HEK293T (cell line): ENCODE results near the gene GRIFIN.

Experiments
- BHLHE40 ChIP-seq: fragments of 450-650 bp; IDR thresholded peaks from 2 replicates; pipeline ENCODE4 v1.6.1; 2016; ENCODE audit warnings: mild to moderate bottlenecking, moderate library complexity, borderline replicate concordance
- ELF4 ChIP-seq: fragments of 450-650 bp; IDR thresholded peaks from 2 replicates; pipeline ENCODE4 v1.6.1; 2017; ENCODE audit warnings: antibody characterized with exemption
- FOXK2 ChIP-seq: fragments of 450-650 bp; IDR thresholded peaks from 2 replicates; pipeline ENCODE4 v1.6.1; 2016; ENCODE audit warnings: mild to moderate bottlenecking
- FOXM1 ChIP-seq: fragments of 450-650 bp; IDR thresholded peaks from 2 replicates; pipeline ENCODE4 v1.6.1; 2017; ENCODE audit warnings: mild to moderate bottlenecking, borderline replicate concordance
- HDGF ChIP-seq: fragments of 450-650 bp; IDR thresholded peaks from 2 replicates; pipeline ENCODE4 v1.6.1; 2017; ENCODE audit warnings: antibody characterized with exemption, borderline replicate concordance
- L3MBTL2 ChIP-seq: fragments of 450-650 bp; conservative IDR thresholded peaks from 2 replicates; pipeline ENCODE4 v1.6.1; 2016; ENCODE audit warnings: mild to moderate bottlenecking
- LEF1 ChIP-seq: fragments of 450-650 bp; IDR thresholded peaks from 2 replicates; pipeline ENCODE4 v1.6.1; 2017; ENCODE audit warnings: mild to moderate bottlenecking, borderline replicate concordance
- SP1 ChIP-seq: fragments of 450-650 bp; IDR thresholded peaks from 2 replicates; pipeline ENCODE4 v1.6.1; 2017
- SUZ12 ChIP-seq: fragments of 450-650 bp; IDR thresholded peaks from 2 replicates; pipeline ENCODE4 v1.6.1; 2016; ENCODE audit warnings: mild to moderate bottlenecking
- TARDBP ChIP-seq: fragments of 450-650 bp; IDR thresholded peaks from 2 replicates; pipeline ENCODE4 v1.6.1; 2016

DNA sequence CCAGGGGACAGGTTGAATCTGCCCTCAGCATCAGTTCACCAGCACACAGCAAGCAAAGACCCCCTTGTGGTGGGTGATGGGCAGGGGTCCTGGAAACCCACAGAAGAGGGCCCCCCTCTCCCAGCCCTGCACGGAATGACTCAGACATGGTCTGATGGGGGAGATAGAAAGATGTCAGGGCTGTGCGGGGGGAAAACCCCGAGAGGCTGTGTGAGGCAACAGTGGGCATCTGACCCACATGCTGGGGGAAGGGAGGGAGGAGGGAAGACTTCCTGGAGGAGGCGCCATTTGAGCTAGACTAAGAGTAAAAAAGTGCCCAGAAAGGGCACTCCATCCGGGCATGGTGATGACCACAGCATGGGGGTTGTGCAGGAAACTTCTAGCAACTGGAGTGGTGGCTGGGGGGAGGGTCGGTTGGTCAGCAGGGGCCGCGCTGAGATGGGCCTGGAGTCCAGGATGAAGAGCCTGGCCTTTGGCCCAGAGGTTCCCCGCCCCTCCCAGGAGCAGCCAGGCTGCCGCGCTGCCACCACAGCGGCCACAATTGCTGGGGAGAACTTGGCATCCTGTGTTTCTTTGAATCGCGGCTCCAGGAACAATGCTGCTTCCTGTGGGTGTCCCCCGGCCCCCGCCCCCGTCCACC is 45.9 kb upstream of the GRIFIN start:
- TF ChIP-seq BHLHE40 (no peak), TARDBP (no peak), FOXM1 (no peak), SP1 (no peak), FOXK2 (no peak), ELF4 (no peak), SUZ12 (no peak), L3MBTL2 (no peak), LEF1 (no peak), HDGF (no peak)
